Measurements from ENCODE around the gene ZNF574. TPM values are rescaled to one million over a fixed set of nuclear protein-coding genes. Genes with fewer than 3 reads are reported as not detected.

ZNF574 gene
- total and polyA plus RNA-seq, 5 experiments from 2014 or later, result 7.8 to 21.5 (median 18.3) TPM

GRCh38 chr19:42114412-42114811 is 38.4 kb downstream of the ZNF574 start:
- ATAC-seq, result no peak
- peak overlapping the region in 6 of 10 donors; percentile 47 to 83 (median 75) for H3K27ac Mint-ChIP-seq
- no peaks in the 10 kb centered on the region for H3K9me3 Mint-ChIP-seq
- peaks cover 6 to 61% (median 14%) of the 10 kb centered on the region in 4 donors for H3K4me1 Mint-ChIP-seq
- peaks cover 0 to 63% (median 6%) of the 10 kb centered on the region in 3 donors for H3K36me3 Mint-ChIP-seq
- peak in 1 of 10 donors; percentile 48 for DNase-seq
- POLR2A ChIA-PET, result interaction anchor here (0.5 to 1.4 kb wide), 4 partner anchors 11 to 62 kb away, joined by 3 to 7 read pairs (median 4); partner anchors contain the start of gene POU2F2
- no peaks in the 10 kb centered on the region for H3K27me3 Mint-ChIP-seq
- peak overlapping the region in 1 of 10 donors; percentile 37 for H3K4me3 Mint-ChIP-seq

DNA sequence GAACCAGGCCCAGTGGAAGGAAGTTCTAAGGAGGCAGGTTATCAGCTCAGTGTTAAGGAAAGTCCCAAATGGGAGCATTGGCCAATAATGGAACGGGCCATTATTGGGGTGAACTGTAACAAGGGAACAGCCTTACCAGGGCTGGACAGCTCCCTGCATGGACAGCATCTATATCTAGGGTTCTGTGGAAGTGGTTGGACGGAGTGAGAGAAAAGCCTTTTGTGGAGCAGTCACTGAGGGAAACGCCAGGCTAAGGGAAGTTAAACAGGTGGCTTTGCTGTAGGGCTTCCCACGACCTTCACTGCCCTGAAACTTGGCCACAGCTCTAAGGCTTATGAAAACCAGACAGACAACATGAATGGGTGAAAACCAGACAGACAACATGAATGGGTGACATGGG is 39.3 kb downstream of the ZNF574 start:
- Mint-ChIP-seq H3K27me3 (no peaks in the 10 kb centered on the region), H3K36me3 (peaks cover 0 to 63% (median 6%) of the 10 kb centered on the region in 3 donors), H3K4me1 (peaks cover 6 to 64% (median 13%) of the 10 kb centered on the region in 4 donors), H3K9me3 (no peaks in the 10 kb centered on the region), H3K27ac (peak overlapping the region in 5 of 10 donors; percentile 12 to 88 (median 67)), H3K4me3 (no peak overlapping the region)
- POLR2A ChIA-PET, result interaction anchor here (0.5 to 1.4 kb wide), 3 partner anchors 16 to 61 kb away, joined by 3 to 7 read pairs (median 5); partner anchors contain the start of gene POU2F2
- ATAC-seq, result no peak
- DNase-seq, result no peak

GRCh38 chr19:42115705-42116104 is 39.7 kb downstream of the ZNF574 start:
- no peak for ATAC-seq
- H3K36me3 Mint-ChIP-seq, result peaks cover 0 to 64% (median 6%) of the 10 kb centered on the region in 3 donors
- POLR2A ChIA-PET, result interaction anchor here (1.4 kb wide), 1 partner anchor 16 kb away, joined by 3 read pairs; no protein-coding TSS in a partner anchor
- H3K9me3 Mint-ChIP-seq, result no peaks in the 10 kb centered on the region
- DNase-seq, result peak in 1 of 10 donors; percentile 10
- peaks cover 9 to 68% (median 14%) of the 10 kb centered on the region in 4 donors for H3K4me1 Mint-ChIP-seq
- H3K27ac Mint-ChIP-seq, result peak overlapping the region in 7 of 10 donors; percentile 0 to 83 (median 40)
- H3K4me3 Mint-ChIP-seq, result no peak overlapping the region
- H3K27me3 Mint-ChIP-seq, result no peaks in the 10 kb centered on the region

GRCh38 chr19:42116308-42117075 is 40.5 kb downstream of the ZNF574 start:
- no peak for ATAC-seq
- Mint-ChIP-seq H3K27me3 (no peaks in the 10 kb centered on the region), H3K4me3 (no peak overlapping the region), H3K4me1 (peaks cover 16 to 71% (median 20%) of the 10 kb centered on the region in 4 donors), H3K27ac (peak overlapping the region in 5 of 10 donors; percentile 10 to 80 (median 60)), H3K36me3 (peaks cover 0 to 60% (median 6%) of the 10 kb centered on the region in 3 donors), H3K9me3 (no peaks in the 10 kb centered on the region)
- POLR2A ChIA-PET, result interaction anchor here (1.6 kb wide), 1 partner anchor 10 kb away, joined by 3 read pairs; no protein-coding TSS in a partner anchor
- DNase-seq, result peak in 1 of 10 donors; percentile 34

DNA sequence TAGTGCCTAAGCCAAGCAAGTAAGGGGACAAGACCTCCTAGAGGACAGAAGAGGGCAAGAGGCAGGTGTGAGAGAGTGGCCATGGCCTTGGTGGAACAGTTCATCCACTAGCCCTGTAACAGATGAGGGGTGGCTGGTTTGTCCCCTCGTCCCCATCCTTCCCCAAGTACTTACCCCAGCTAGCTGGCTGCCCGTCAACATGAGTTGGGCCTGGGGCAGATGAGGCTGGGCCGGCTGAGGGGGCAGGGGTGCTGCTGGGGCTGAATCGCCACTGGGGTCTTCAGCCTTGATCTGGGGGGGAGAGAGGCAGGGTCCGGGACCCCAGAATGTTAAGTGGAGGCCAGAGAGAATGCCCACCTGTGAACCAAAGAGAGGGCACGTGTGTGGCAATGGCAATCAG is 41.1 kb downstream of the ZNF574 start:
- Mint-ChIP-seq H3K4me1 (peaks cover 18 to 72% (median 22%) of the 10 kb centered on the region in 4 donors), H3K27ac (peak overlapping the region in 4 of 10 donors; percentile 10 to 87 (median 50)), H3K9me3 (no peaks in the 10 kb centered on the region), H3K27me3 (no peaks in the 10 kb centered on the region), H3K4me3 (no peak overlapping the region), H3K36me3 (peaks cover 0 to 57% (median 6%) of the 10 kb centered on the region in 3 donors)
- POLR2A ChIA-PET, result interaction anchor here (1.6 kb wide), 1 partner anchor 10 kb away, joined by 3 read pairs; no protein-coding TSS in a partner anchor
- no peak for ATAC-seq
- no peak for DNase-seq

GRCh38 chr19:42120276-42120980 is 44.5 kb downstream of the ZNF574 start:
- Mint-ChIP-seq H3K9me3 (no peaks in the 10 kb centered on the region), H3K27me3 (no peaks in the 10 kb centered on the region), H3K4me3 (peak overlapping the region in 9 of 10 donors; percentile 57 to 93 (median 85)), H3K36me3 (peaks cover 0 to 44% (median 4%) of the 10 kb centered on the region in 3 donors), H3K4me1 (peaks cover 23 to 79% (median 47%) of the 10 kb centered on the region in 4 donors), H3K27ac (peak overlapping the region; percentile 82 to 97 (median 91))
- DNase-seq, result no peak
- POLR2A ChIA-PET, result interaction anchor here (0.6 to 6.0 kb wide), 3 partner anchors 11 to 47 kb away, joined by 3 to 40 read pairs (median 7); partner anchors contain the start of gene POU2F2
- ATAC-seq, result no peak

GRCh38 chr19:42121036-42121621 is 45.2 kb downstream of the ZNF574 start:
- POLR2A ChIA-PET, result interaction anchor here (0.9 to 6.0 kb wide), 4 partner anchors 11 to 160 kb away, joined by 4 to 40 read pairs (median 6); partner anchors contain the start of gene POU2F2
- DNase-seq, result no peak
- Mint-ChIP-seq H3K4me1 (peaks cover 28 to 80% (median 52%) of the 10 kb centered on the region in 4 donors), H3K9me3 (no peaks in the 10 kb centered on the region), H3K4me3 (peak overlapping the region; percentile 57 to 93 (median 80)), H3K27me3 (no peaks in the 10 kb centered on the region), H3K27ac (peak overlapping the region; percentile 82 to 97 (median 92)), H3K36me3 (peaks cover 0 to 40% (median 2%) of the 10 kb centered on the region in 3 donors)
- no peak for ATAC-seq

- DNase-seq (peak in 9 of 10 donors; percentile 20 to 86 (median 52)), ATAC-seq (peak; percentile 86 to 87)
- peaks cover 31 to 82% (median 53%) of the 10 kb centered on the region in 4 donors for H3K4me1 Mint-ChIP-seq
- no peaks in the 10 kb centered on the region for H3K9me3 Mint-ChIP-seq
- H3K27me3 Mint-ChIP-seq, result no peaks in the 10 kb centered on the region
- peak overlapping the region; percentile 62 to 93 (median 79) for H3K4me3 Mint-ChIP-seq
- peak overlapping the region; percentile 82 to 97 (median 92) for H3K27ac Mint-ChIP-seq
- POLR2A ChIA-PET, result interaction anchor here (0.9 to 6.0 kb wide), 3 partner anchors 11 to 160 kb away, joined by 4 to 40 read pairs (median 4); partner anchors contain the start of gene POU2F2
- H3K36me3 Mint-ChIP-seq, result peaks cover 0 to 35% (median 2%) of the 10 kb centered on the region in 3 donors
Observed at GRCh38 chr19:42121656-42122069, 45.7 kb downstream of the ZNF574 start.

DNA sequence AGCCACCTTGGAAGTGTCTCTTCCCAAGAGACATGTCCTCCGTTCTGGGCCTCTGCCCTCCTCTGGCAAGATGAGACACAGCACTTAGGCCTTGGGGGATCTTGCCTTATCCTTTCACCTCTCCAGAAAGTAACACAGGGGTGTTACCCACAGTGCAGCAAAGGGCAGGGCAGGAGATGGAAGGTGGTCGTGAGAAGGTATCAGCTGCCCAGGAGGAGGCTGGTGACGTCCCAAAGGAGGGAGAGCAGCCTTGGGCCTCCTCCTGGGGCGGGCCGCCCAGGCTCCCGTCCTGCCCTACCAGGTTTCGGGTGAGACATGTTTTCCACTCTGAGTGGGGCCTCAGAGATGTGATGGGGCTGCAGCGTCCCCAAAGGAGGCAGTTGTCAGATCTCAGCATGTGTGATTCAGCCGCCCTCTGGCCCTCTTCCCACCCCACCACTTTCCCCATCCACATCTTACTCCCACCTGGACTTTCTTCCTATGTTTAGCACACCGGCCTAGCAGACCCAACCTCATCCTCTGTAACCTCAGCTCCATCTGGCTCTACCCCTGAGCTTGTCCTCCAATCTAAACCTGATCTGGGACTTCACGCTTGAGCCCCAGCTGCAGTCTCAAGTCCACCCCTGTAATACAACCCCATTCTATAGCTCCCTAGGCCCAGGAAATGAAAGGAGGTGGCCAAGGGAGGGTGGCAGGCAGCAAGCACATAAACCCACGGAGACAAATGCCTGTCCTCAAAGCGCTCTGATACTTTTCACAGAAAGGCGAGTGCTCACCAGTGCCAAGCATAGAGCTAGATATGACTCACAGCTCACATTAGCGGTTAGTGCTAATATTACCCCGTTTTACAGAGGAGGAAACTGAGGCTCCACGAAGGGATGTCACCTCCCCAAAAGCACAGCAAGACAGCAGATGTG is 47.0 kb downstream of the ZNF574 start:
- peak overlapping the region; percentile 58 to 93 (median 80) for H3K4me3 Mint-ChIP-seq
- no peaks in the 10 kb centered on the region for H3K9me3 Mint-ChIP-seq
- H3K27ac Mint-ChIP-seq, result peak overlapping the region; percentile 88 to 98 (median 95)
- DNase-seq, result no peak
- H3K4me1 Mint-ChIP-seq, result peaks cover 36 to 90% (median 63%) of the 10 kb centered on the region in 4 donors
- H3K27me3 Mint-ChIP-seq, result no peaks in the 10 kb centered on the region
- H3K36me3 Mint-ChIP-seq, result peaks cover 0 to 24% (median 2%) of the 10 kb centered on the region in 3 donors
- POLR2A ChIA-PET, result interaction anchor here (0.5 to 6.0 kb wide), 9 partner anchors 10 to 348 kb away, joined by 3 to 40 read pairs (median 3); partner anchors contain the start of genes POU2F2 and ZNF574
- peak; percentile 31 to 43 for ATAC-seq

DNA sequence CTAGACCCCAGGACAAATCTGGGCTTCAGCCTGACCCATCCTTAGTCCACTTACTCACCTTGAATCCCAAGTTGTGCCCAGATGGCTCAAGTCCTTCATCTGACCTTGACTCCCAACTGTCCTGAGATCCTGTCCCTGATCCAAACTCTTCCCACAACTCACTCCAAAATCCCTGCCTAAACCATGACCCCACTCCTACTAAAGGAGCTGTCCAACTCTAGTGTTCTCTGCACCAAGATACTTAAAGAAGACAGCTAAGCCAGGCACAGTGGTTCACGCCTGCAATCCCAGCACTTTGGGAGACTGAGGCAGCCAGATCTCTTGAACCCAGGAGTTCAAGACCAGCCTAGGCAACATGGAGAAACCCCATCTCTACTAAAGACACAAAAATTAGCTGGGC is 47.8 kb downstream of the ZNF574 start:
- peaks cover 0 to 23% (median 2%) of the 10 kb centered on the region in 3 donors for H3K36me3 Mint-ChIP-seq
- peaks cover 42 to 91% (median 70%) of the 10 kb centered on the region in 4 donors for H3K4me1 Mint-ChIP-seq
- POLR2A ChIA-PET, result interaction anchor here (0.6 to 6.0 kb wide), 6 partner anchors 9 to 348 kb away, joined by 3 to 40 read pairs (median 4); partner anchors contain the start of genes POU2F2 and ZNF574
- H3K4me3 Mint-ChIP-seq, result peak overlapping the region; percentile 23 to 93 (median 72)
- H3K27me3 Mint-ChIP-seq, result no peaks in the 10 kb centered on the region
- H3K27ac Mint-ChIP-seq, result peak overlapping the region; percentile 88 to 98 (median 95)
- DNase-seq (no peak), ATAC-seq (no peak)
- no peaks in the 10 kb centered on the region for H3K9me3 Mint-ChIP-seq
